SU-DHL-6 (cell line): ENCODE results near the gene SLC7A10.

Source experiments
- H2AFZ ChIP-seq: fragments of 200-600 bp; sonication (generic); 2 replicates; pipeline ENCODE4 v1.6.1; 2014; ENCODE audit warnings: low read depth, mild to moderate bottlenecking, moderate library complexity, mixed read lengths, antibody characterized with exemption, low read length; ENCODE audit not compliant: severe bottlenecking
- H3F3A ChIP-seq: fragments of 200-600 bp; shearing (Covaris generic); 2 replicates; pipeline ENCODE4 v1.6.0; 2016; ENCODE audit warnings: antibody characterized with exemption, mild to moderate bottlenecking; ENCODE audit not compliant: insufficient read depth
- H3K27ac ChIP-seq: fragments of 200-600 bp; sonication (generic); 2 replicates; pipeline ENCODE4 v1.5.1; 2016; ENCODE audit warnings: low read depth, mild to moderate bottlenecking, low read length, moderate library complexity, mixed read lengths
- H3K27me3 ChIP-seq: fragments of 200-600 bp; sonication (generic), shearing (Covaris generic); 2 replicates; pipeline ENCODE4 v1.6.0; 2014; ENCODE audit warnings: mild to moderate bottlenecking, low read length
- H3K36me3 ChIP-seq: fragments of 200-600 bp; sonication (generic); 2 replicates; pipeline ENCODE4 v1.6.1; 2014; ENCODE audit warnings: mild to moderate bottlenecking, low read length, mixed read lengths
- H3K4me2 ChIP-seq: fragments of 300-600, 200-600 bp; shearing (Covaris generic), sonication (generic); 2 replicates; pipeline ENCODE4 v1.6.0; 2014; ENCODE audit warnings: low read length, low read depth, mild to moderate bottlenecking; ENCODE audit not compliant: poor library complexity, severe bottlenecking
- H3K4me3 ChIP-seq: fragments of 200-600 bp; sonication (generic); 2 replicates; pipeline ENCODE4 v1.5.1; 2014; ENCODE audit warnings: antibody characterized with exemption, low read length, mild to moderate bottlenecking, mixed read lengths; ENCODE audit not compliant: insufficient read depth, poor library complexity, severe bottlenecking
- H3K79me2 ChIP-seq: fragments of 200-600 bp; sonication (generic); 2 replicates; pipeline ENCODE4 v1.6.1; 2014; ENCODE audit warnings: mild to moderate bottlenecking, low read length, moderate library complexity; ENCODE audit not compliant: insufficient read depth
- H3K9ac ChIP-seq: fragments of 200-600 bp; sonication (generic); 2 replicates; pipeline ENCODE4 v1.7.0; 2014; ENCODE audit warnings: mild to moderate bottlenecking, low read length
- H3K9me2 ChIP-seq: fragments of 200-600 bp; sonication (generic); replicated peaks from 2 replicates; pipeline ENCODE4 v1.6.1; 2014; ENCODE audit warnings: low read length; ENCODE audit not compliant: insufficient read depth
- H3K9me3 ChIP-seq: fragments of 200-600 bp; sonication (generic); 2 replicates; pipeline ENCODE4 v1.6.1; 2014; ENCODE audit warnings: low read length, mixed read lengths; ENCODE audit not compliant: insufficient read depth
- H4K20me1 ChIP-seq: fragments of 200-600 bp; sonication (generic); 2 replicates; pipeline ENCODE4 v1.6.1; 2014; ENCODE audit warnings: low read depth, mild to moderate bottlenecking, antibody characterized with exemption, low read length, moderate library complexity, mixed read lengths
- CTCF ChIP-seq: fragments of 200-600 bp; sonication (generic); IDR thresholded peaks from one replicate; pipeline ENCODE4 v1.5.1; 2017; ENCODE audit warnings: antibody characterized with exemption, mild to moderate bottlenecking, low read length, moderate library complexity; ENCODE audit not compliant: insufficient read depth, poor library complexity, severe bottlenecking
- EZH2phosphoT487 ChIP-seq: fragments of 200-600 bp; sonication (generic), shearing (Covaris generic); conservative IDR thresholded peaks from 2 replicates; pipeline ENCODE4 v1.6.1; 2018; ENCODE audit warnings: mild to moderate bottlenecking, antibody characterized with exemption, low read length, moderate library complexity, mixed read lengths

Gene SLC7A10

GRCh38 chr19:33261511-33262189 lies 36.0 kb upstream of the SLC7A10 start:
- H3F3A ChIP-seq = no peaks in the 10 kb centered on the region
- no peak overlapping the region for H3K4me2 ChIP-seq
- no peak overlapping the region for H3K4me3 ChIP-seq
- no peaks in the 10 kb centered on the region for H3K27me3 ChIP-seq
- no peaks in the 10 kb centered on the region for H4K20me1 ChIP-seq
- no peak overlapping the region for H3K27ac ChIP-seq
- no peaks in the 10 kb centered on the region for H3K9me3 ChIP-seq
- no peaks in the 10 kb centered on the region for H3K79me2 ChIP-seq
- H3K9me2 ChIP-seq = no peaks in the 10 kb centered on the region
- H3K36me3 ChIP-seq = no peaks in the 10 kb centered on the region
- no peak overlapping the region for H3K9ac ChIP-seq
- TF ChIP-seq EZH2phosphoT487 (no peak), CTCF (no peak)
- no peak overlapping the region for H2AFZ ChIP-seq

- Histone ChIP-seq H3K27me3 (no peaks in the 10 kb centered on the region), H3K4me3 (no peak overlapping the region), H3K27ac (no peak overlapping the region), H3K4me2 (no peak overlapping the region), H3F3A (no peaks in the 10 kb centered on the region), H3K79me2 (no peaks in the 10 kb centered on the region), H4K20me1 (no peaks in the 10 kb centered on the region), H3K9ac (no peak overlapping the region), H3K36me3 (no peaks in the 10 kb centered on the region), H3K9me2 (no peaks in the 10 kb centered on the region), H2AFZ (no peak overlapping the region), H3K9me3 (no peaks in the 10 kb centered on the region)
- no peak for TF ChIP-seq CTCF
- TF ChIP-seq EZH2phosphoT487 = no peak
Observed at GRCh38 chr19:33260628-33261418, 35.2 kb upstream of the SLC7A10 start.

- H3K9ac ChIP-seq = no peak overlapping the region
- no peak overlapping the region for H2AFZ ChIP-seq
- no peaks in the 10 kb centered on the region for H3K27me3 ChIP-seq
- no peaks in the 10 kb centered on the region for H3F3A ChIP-seq
- no peaks in the 10 kb centered on the region for H3K9me3 ChIP-seq
- no peak overlapping the region for H3K4me2 ChIP-seq
- no peaks in the 10 kb centered on the region for H3K79me2 ChIP-seq
- H3K27ac ChIP-seq = no peak overlapping the region
- no peak overlapping the region for H3K4me3 ChIP-seq
- no peaks in the 10 kb centered on the region for H4K20me1 ChIP-seq
- TF ChIP-seq CTCF (no peak), EZH2phosphoT487 (no peak)
- H3K36me3 ChIP-seq = no peaks in the 10 kb centered on the region
- no peaks in the 10 kb centered on the region for H3K9me2 ChIP-seq
Observed at GRCh38 chr19:33259539-33259938, 33.9 kb upstream of the SLC7A10 start.
